Measurements from ENCODE around the gene C10orf71. TPM values are rescaled to one million over a fixed set of nuclear protein-coding genes. Genes with fewer than 3 reads are reported as not detected.

Gene C10orf71, protein sequence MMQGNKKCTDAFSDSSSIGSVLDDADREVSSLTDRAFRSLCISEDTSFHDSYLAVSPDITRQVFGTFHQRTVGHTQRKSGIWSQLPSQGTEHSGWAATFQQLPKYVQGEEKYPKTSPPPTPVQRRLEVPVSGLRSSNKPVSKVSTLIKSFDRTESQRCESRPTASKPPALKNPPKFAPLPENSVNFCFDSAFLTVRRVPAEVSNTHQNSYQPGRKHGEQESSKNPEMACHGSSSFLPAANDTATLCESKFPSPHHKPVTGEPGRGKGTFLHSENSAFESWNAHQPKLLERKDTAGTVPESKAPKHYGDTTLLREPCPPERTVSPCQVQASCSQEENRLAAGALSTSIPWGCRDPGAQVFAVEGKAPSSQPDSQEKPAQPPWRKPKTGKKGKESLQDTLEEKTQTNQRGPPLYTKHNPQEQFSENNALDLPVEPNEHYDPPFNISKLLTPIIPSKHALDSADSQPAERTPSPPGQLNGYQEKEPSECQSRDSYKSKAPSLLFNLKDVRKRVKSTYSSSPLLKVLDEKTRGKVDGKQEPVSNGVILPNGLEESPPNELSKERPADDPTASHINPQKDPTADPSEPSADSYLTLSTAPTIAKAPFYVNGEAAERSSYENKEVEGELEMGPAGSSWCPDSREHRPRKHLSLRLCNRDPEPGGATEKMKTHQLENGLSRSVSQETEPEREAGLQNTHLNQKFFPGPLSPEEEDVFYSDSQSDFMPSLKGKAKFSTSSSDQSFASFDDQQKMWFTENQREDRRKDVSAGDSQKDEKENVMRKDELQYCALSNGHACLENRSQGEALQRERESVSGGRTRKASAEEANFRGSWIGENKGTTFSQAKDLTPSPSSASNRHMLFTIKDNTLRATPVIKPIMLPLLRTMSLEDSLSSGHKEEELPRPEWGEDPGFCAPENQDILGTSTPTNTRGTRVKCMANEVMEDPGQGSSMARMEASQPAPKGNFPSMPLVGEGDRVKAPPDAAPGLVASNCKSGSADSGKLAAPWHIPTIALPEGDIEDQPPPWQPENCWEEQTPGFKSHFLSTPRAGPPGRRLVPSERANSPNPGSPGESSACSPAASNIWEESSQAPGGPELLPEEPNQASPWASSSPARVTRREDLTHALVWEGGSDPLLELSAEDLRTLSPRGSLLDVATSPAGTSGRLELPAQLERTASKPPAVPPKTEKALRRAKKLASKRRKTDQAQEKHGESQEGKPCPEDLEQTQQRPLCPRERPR (N-terminal part only)
- total RNA-seq, result not detected

DNA sequence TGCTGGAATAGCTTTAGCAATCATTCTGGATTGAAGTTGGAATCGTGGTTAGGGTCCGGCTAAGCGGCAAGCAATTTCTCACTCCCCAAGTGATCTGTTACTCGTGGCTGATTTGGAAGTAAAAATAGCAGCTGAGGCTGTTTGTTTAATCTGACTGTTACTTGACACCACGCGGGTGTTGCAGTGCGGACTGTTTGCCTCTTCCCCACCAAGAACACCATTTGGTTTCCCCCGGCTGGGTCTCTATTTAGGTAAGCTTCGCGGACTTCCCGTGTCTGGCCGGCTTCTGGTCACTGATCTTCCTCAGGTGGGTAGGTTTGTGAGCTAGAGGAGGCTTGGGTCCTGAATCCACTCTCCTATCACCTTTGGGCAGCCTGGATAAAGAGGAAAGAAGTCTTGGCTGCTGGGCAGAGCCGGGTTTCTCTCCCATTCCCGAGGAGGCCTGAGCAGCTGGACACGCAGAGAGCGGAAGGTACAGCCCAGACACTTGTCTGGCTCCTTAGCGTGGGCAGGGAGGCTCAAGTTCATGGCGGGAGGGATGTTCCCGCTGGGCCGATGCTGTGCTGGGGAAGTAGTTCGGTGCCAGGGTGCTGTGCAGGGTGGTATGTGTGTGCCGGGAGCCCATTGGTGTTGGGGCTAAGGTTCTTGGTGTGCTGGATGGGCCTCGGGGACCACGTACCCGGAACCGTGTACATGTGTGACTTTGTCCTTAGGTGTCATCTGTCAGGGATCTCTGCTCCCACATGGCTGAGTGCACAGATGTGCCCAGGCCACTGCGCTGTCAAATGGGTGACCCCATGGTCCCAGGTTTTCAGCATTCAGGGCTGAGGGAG is at the start of gene C10orf71:
TSS of gene C10orf71 (plus strand) at position 188 of the 833 bp plus-strand sequence. CDS start 23,376 bp downstream, outside the sequence.
- ChIA-PET POLR2A (no interaction called here), CTCF (interaction anchor here (0.5 kb wide), 1 partner anchor 10 kb away, joined by 3 read pairs; no protein-coding TSS in a partner anchor)

DNA sequence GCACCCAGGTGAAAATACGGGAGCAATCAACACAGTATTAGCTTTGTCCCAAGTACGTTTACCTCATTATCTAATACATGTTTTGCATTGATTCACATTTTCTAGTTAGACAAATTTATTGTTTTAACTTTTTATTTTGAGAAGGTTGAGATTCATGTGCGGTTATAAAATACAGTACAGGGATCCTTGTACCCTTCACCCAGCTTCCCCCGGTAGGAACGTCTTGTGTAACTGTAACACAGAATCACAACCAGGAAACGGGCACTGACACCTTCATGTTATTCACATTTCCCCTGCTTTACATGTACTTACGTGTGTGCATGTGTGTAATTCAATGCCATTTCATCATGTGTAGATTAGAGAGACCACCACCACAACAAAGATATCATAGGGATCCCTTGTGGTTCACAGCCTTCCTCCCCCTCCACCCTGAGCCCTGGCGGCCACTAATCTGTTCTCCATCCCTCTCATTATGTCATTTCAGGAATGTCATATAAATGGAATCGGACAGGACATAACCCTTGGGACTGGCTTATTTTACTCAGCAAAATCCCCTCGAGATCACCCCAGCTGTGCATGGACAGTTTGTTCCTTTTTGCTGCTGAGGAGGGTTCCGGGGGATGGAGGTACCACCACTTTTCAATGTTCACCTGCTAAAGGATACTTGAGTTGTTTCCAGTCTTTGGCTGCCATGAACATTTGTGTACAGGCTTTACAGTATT is 46.5 kb upstream of the C10orf71 start:
- POLR2A ChIA-PET, result no interaction called here
- CTCF ChIA-PET, result no interaction called here

DNA sequence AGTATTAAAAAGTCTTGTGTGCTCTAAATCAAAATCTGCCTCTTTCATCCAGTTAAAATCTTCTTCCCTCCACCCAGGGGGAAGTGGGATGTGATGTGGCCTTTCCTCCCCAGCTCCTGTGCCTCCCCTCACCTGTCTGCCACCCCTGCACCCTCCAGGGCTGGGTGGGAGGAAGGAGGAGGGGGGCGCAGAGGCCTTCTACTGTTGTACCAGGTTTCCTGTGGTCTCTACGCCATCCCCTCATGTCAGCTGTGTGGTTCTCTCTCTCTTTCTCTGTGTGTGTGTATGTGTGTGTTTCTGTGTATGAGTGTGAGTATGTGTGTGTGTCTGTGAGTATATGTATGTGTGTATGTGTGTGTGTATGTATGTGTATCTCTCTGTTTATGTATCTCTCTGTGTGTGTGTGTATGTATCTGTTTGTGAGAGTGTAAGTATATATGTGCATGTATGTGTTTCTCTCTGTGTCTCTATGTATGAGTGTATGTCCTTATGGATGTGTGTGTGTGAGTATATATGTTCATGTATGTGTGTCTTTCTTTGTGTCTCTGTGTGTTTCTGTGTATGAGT is 45.5 kb upstream of the C10orf71 start:
- CTCF ChIA-PET, result no interaction called here

DNA sequence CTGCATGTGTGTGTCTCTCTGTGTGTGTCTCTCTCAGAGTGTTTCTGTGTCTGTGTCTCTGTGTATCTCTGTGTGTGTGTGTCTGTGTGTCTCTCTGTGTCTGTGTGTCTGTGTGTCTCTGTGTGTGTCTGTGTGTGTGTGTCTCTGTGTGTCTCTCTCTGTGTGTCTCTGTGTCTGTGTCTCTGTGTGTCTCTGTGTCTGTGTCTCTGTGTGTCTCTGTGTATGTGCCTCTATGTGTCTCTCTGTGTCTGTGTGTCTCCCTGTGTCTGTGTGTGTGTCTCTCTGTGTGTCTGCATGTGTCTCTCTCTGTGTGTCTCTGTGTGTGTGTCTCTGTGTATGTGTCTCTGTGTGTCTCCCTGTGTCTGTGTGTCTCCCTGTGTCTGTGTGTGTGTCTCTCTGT is 44.8 kb upstream of the C10orf71 start:
- CTCF ChIA-PET, result no interaction called here
- POLR2A ChIA-PET, result no interaction called here

More for the DNA sequence above, 45.5 kb upstream of the C10orf71 start:
- POLR2A ChIA-PET, result no interaction called here

DNA sequence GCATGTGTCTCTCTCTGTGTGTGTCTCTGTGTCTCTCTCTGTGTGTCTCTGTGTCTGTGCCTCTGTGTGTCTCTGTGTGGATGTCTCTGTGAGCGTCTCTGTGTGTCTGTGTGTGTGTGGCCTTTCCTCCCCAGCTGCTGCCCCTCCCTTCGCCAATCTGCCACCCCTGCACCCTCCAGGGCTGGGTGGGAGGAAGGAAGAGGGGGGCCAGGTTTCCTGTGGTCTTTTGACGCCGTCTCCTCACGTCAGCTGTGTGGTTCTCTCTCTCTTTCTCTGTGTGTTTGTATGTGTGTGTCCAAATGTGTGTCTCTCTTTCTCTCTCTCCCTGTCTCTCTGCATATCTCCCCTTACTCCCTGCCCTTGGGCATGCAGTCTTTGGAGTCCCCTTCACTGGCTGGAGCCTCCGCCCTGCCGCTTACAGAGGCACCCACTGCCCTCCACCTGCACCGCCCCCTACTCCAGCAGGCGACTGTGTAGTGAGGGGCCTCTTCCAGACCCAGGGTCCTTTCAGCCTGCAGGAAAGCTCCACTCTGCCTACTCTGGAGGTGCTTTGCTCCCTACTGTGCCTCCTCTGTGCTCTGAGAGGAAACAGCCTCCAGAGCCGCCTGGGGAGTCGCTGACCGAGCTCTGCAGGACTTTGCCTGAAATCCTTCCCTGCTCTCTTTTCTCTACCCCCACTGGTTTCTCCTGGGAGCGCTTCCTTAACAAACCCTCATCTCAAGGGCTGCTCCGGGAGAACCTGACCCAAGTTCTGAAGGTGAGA is 44.2 kb upstream of the C10orf71 start:
- POLR2A ChIA-PET, result no interaction called here
- CTCF ChIA-PET, result no interaction called here

DNA sequence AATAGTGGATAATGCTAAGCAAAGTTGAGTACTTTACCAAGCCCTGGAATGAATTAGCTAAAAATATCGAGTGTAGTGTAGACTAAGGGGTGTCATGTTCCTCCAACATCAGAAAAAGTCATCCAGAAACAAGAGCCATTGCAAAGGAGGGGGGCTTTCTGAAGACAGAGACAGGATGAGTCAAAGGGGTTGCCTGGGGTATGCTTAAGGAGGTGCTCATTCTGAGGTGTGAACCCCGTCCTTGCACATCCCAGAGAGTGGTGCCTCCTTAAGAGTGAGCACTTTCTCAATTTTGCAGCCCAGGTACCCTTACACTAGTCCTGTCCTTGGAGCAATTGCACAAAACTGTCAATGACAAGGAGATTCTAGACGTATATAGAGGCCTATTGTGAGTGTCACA is 43.1 kb upstream of the C10orf71 start:
- POLR2A ChIA-PET, result no interaction called here
- CTCF ChIA-PET, result no interaction called here

DNA sequence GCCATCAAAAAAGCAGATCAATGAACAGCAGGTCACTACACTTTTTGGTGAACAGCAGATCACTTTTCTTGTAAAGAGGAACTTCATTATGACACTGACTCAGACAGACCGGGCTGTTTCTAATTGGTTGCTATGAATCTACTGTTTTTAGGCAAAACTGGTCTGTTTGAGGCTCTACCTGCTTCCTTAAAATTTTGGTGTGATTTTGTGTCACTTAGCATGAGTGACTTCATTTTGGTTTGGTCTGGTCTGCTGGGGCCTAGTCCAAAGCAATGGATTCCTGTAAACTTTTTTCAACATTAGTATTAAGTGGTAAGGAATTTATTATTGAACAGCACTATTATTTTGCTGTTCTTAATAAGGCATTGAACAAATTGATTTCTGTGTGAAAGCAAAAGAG is 41.8 kb upstream of the C10orf71 start:
- CTCF ChIA-PET, result no interaction called here
- POLR2A ChIA-PET, result no interaction called here

DNA sequence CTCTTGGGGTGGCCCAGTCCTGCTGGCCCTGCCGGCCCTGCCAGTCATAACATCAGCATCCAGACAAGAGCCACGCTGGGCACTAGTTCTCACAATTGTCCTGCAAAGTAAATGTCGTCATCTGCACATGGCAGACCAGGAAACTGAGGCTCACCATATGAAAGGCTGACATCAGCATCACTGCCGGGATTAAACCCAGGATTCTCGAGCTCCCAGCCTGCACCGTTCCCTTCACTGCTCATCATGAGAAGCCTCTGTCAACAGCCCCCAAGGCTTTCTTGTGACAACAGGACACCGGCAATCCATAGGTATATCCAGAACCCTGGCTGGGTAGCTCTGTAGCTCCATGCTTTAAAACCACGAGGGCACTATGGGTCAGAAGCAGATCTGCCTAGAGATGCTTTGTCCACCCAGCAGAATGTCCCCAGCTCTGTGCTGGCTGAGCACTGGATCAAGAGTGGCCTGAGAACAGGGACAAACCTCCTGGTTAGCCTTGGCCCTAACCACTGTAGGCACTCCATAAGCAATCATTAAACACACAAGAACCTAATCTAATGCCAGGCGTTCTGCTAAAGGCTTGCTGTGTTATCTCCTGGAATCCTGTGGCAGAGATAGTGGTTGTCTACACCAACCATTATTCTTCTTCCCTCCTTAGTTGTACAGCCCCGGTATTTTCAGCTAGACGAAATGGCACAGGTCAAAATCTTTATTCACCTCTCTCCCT is 41.2 kb upstream of the C10orf71 start:
- ChIA-PET POLR2A (no interaction called here), CTCF (no interaction called here)

DNA sequence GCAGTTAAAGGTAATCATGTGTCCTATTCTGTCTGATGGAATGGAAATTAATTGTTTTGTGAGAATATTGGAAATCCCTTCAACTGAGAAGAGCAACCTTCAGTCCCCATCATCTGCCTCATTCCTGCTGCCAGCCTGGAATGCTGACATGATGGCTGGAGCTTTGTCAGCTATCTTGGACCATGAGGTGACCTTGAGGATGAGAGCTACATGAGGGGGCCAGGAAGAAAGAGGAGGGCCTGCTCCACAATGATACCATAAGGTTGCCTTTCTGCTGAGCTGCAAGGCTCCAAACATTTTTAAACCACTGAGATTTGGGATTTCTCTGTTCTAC is 40.7 kb upstream of the C10orf71 start:
- POLR2A ChIA-PET, result no interaction called here
- CTCF ChIA-PET, result no interaction called here

DNA sequence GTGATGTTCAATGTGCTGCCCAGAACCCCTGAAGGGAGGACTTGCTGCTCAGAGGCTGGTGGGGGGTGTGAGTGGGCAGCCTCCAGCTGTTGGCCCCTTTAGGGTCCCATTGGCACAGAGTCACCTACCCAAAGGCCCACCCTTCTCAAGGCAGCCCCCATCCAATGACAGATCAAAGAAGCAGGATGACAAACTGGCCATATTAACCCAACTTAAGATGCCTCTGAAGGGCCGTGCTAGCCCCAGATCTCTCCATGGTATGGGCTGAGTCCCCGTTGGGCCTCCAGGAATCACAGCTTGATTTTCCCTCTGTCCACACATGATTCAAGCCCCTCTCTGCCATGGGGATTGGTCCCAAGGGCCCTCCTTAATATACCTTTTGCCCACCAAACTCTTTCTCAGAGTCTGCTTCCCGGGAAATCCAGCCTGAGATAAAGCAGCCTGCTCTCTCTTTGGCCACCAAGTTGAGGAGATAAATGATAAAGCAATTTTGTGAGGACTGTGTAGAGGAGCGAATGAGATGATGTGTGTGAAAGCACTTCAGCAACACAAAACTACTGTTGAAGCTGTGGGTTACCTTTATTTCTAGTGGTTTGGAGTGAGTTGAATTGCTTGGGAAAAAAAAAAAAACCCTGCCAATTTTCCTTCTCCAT is 38.2 kb upstream of the C10orf71 start:
- POLR2A ChIA-PET, result no interaction called here
- CTCF ChIA-PET, result no interaction called here

DNA sequence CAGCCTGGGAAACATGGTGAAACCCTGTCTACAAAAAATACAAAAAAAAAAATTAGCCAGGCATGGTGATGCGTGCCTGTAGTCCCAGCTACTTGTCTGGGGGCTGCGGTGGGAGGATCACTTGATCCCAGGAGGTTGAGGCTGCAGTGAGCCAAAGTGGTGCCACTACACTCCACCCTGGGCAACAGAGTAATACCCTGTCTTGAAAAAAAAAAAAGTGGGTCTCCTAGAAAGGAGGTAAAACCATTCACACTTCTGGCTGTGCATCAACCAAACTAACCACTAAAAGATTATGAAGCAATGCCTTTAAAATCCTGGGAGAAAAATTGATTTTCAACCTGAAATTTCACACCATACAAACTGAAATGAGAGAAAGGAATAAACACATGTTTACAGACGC is 35.4 kb upstream of the C10orf71 start:
- ChIA-PET CTCF (no interaction called here), POLR2A (no interaction called here)

DNA sequence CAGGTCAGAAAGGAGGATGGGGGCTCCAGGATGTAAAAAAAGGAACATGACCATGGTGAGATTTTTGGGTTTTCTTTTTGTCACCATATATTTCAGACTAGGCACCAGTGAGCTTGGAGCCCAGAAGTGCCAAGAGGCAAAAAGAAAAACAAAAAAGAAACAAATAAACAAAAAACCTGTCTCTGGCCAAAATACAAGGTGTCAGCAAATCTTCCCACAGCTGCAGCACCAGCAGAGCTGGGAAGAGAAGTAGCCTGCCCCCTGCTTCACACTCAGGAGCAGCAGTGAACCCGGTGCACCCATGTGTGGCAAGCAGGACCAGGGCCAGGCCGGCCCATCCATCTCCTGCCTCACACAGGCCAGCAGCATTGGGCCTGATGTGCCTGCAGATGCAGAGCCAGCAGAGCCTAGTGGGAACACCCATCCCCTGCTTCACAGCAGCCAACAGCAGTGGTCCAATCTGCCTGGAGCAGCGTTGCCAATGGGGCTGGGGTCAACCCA is 34.7 kb upstream of the C10orf71 start:
- ChIA-PET CTCF (no interaction called here), POLR2A (no interaction called here)

DNA sequence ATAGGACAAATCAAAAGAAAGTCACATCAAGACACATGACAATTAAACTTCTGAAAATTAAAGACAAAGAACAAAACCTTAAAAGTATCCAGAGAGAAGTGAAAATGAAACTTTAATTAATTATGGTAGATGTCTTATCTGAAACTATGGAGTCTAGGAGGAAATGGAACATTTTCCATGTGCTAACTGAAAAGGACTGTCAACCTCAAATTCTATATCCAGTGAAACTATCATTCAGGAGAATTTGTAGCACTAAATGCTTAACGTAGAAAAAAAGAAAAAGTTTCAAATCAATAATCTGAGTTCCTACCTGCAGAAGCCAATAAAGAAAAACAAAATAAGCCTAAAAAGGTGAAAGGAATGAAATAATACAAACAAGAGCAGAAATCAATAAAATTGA is 33.1 kb upstream of the C10orf71 start:
- POLR2A ChIA-PET, result no interaction called here
- CTCF ChIA-PET, result no interaction called here

DNA sequence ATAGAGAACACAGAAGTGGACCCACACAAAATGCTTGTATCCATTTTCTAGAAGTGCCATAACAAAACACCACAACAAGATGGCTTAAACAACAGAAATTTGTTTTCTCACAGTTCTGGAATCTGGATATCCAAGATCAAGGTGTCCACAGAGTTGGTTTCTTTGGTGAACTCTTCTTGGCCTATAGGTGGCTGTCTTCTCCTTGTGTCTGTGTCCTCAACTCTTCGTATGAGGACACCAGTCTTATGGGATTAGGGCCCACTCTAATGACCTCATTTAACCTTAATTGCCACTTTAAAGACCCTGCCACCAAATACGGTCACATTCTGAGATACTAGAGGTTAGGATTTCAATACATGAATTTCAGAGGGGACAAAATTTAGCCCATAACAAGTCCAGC is 30.8 kb upstream of the C10orf71 start:
- ChIA-PET POLR2A (no interaction called here), CTCF (no interaction called here)

DNA sequence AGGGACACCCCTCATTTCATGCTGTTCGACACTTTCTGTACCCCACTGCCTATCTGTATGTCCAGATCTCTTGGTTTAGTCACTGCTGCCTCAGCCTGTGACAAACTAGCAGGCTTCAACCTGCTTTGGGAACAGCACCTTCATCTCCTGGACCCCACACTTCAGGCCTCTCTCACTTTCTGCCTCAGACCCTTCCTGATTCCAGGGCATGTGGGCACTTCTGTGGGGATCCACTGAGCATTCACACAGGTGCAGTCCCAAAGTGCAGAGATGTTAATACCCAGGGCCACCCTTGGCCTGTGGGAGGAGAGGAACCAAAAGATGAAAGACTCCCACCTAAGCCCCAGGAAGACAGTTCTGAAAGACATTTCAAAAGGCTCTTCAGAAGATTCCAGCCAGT is 29.4 kb upstream of the C10orf71 start:
- ChIA-PET POLR2A (no interaction called here), CTCF (no interaction called here)

DNA sequence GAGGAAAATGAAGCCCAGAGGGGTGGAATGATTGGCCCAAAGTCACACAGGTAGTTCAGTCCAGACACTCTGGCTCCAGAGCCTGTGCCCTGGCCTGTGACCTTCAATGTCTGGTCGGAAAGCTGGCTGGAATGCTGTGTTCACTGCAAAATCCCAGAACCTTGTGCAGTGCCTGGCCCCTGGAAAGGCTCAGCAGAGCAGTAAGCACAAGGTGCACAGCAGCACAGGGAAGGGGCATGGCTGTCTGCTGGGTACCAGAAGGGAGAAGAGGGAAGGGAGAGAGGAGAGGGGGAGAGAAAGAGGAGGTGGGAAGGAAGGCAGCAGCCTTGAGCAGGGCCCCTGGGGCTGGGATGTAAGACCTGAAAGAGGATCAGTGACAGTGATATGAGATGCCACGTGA is 28.4 kb upstream of the C10orf71 start:
- POLR2A ChIA-PET, result no interaction called here
- CTCF ChIA-PET, result no interaction called here

DNA sequence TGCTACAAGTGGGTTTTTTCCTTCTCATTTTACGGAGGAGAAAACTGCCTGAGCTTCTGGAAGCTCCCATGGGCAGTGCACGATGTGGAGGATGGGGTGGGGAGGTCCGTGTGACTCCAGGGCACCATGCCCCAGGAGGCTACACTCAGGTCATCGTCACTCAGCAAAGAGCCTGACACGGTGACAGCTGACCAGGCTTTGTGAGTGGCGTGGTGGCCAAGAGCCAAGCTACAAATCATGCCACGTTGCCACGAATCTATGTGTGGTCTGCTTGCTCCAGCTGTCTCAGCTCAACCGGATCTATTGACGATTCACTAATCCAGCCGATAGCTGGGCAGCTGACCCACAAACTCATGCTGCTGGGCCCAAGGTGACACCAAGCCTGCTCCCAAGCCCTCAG is 27.6 kb upstream of the C10orf71 start:
- CTCF ChIA-PET, result no interaction called here
- POLR2A ChIA-PET, result no interaction called here
